Activated naive CD4-positive, alpha-beta T cell treated with anti-CD3 and anti-CD28 coated beads, Interleukin-2, amount 50 U/mL, for 24 hours (primary cell): ENCODE measurements around the gene PAQR5.
"Not testable (repeated sequence)": the region's sequence is repeated elsewhere in the genome, so short reads cannot be mapped to it uniquely, and the experiment has no call there.

Experiments
- H3K27ac Mint-ChIP-seq: one replicate; pipeline ENCODE4 v1.8.0; 2021; ENCODE audit warnings: mild to moderate bottlenecking, mixed read lengths
- H3K27me3 Mint-ChIP-seq: one replicate; pipeline ENCODE4 v1.8.0; 2021; ENCODE audit warnings: mixed read lengths
- H3K36me3 Mint-ChIP-seq: one replicate; pipeline ENCODE4 v1.8.0; 2021; ENCODE audit warnings: mixed read lengths
- H3K4me1 Mint-ChIP-seq: one replicate; pipeline ENCODE4 v1.8.0; 2021; ENCODE audit warnings: mixed read lengths
- H3K4me3 Mint-ChIP-seq: one replicate; pipeline ENCODE4 v1.8.0; 2021; ENCODE audit warnings: mild to moderate bottlenecking, mixed read lengths
- H3K9me3 Mint-ChIP-seq: one replicate; pipeline ENCODE4 v1.8.0; 2021; ENCODE audit warnings: mixed read lengths

Gene PAQR5

GRCh38 chr15:69357773-69358771, 59.4 kb downstream of the PAQR5 start:
- Mint-ChIP-seq H3K36me3 (no peaks in the 10 kb centered on the region), H3K27ac (no peak overlapping the region), H3K9me3 (no peaks in the 10 kb centered on the region), H3K27me3 (no peaks in the 10 kb centered on the region), H3K4me1 (no peaks in the 10 kb centered on the region), H3K4me3 (no peak overlapping the region)

GRCh38 chr15:69358850-69359249, 60.1 kb downstream of the PAQR5 start:
- Mint-ChIP-seq H3K27ac (no peak overlapping the region), H3K27me3 (no peaks in the 10 kb centered on the region), H3K36me3 (no peaks in the 10 kb centered on the region), H3K4me3 (no peak overlapping the region), H3K9me3 (no peaks in the 10 kb centered on the region), H3K4me1 (no peaks in the 10 kb centered on the region)

- H3K9me3 Mint-ChIP-seq: no peaks in the 10 kb centered on the region
- H3K27ac Mint-ChIP-seq: no peak overlapping the region
- H3K36me3 Mint-ChIP-seq: no peaks in the 10 kb centered on the region
- H3K4me3 Mint-ChIP-seq: no peak overlapping the region
- no peaks in the 10 kb centered on the region for H3K4me1 Mint-ChIP-seq
- no peaks in the 10 kb centered on the region for H3K27me3 Mint-ChIP-seq
Observed at GRCh38 chr15:69359722-69360121, 61.0 kb downstream of the PAQR5 start.

- Mint-ChIP-seq H3K4me3 (no peak overlapping the region), H3K9me3 (no peaks in the 10 kb centered on the region), H3K27me3 (no peaks in the 10 kb centered on the region), H3K4me1 (no peaks in the 10 kb centered on the region), H3K27ac (no peak overlapping the region), H3K36me3 (no peaks in the 10 kb centered on the region)
Observed at GRCh38 chr15:69360642-69361041, 61.9 kb downstream of the PAQR5 start.

- no peak overlapping the region for H3K4me3 Mint-ChIP-seq
- no peaks in the 10 kb centered on the region for H3K36me3 Mint-ChIP-seq
- no peaks in the 10 kb centered on the region for H3K4me1 Mint-ChIP-seq
Observed at GRCh38 chr15:69367236-69367635, 68.5 kb downstream of the PAQR5 start.

GRCh38 chr15:69369631-69370030, 70.9 kb downstream of the PAQR5 start:
- H3K27me3 Mint-ChIP-seq: peaks cover 4% of the 10 kb centered on the region

More at GRCh38 chr15:69367236-69367635, 68.5 kb downstream of the PAQR5 start:
- Mint-ChIP-seq H3K27ac (no peak overlapping the region), H3K27me3 (peaks cover 4% of the 10 kb centered on the region), H3K9me3 (no peaks in the 10 kb centered on the region)

GRCh38 chr15:69373406-69373805, 74.7 kb downstream of the PAQR5 start:
- Mint-ChIP-seq H3K36me3 (no peaks in the 10 kb centered on the region), H3K9me3 (no peaks in the 10 kb centered on the region), H3K27me3 (peaks cover 3% of the 10 kb centered on the region), H3K4me3 (no peak overlapping the region), H3K4me1 (no peaks in the 10 kb centered on the region), H3K27ac (no peak overlapping the region)

More at GRCh38 chr15:69369631-69370030, 70.9 kb downstream of the PAQR5 start:
- H3K27ac Mint-ChIP-seq: no peak overlapping the region
- H3K9me3 Mint-ChIP-seq: no peaks in the 10 kb centered on the region
- H3K4me1 Mint-ChIP-seq: no peaks in the 10 kb centered on the region
- H3K36me3 Mint-ChIP-seq: no peaks in the 10 kb centered on the region
- H3K4me3 Mint-ChIP-seq: no peak overlapping the region

- H3K4me1 Mint-ChIP-seq: no peaks in the 10 kb centered on the region
- no peaks in the 10 kb centered on the region for H3K36me3 Mint-ChIP-seq
- no peaks in the 10 kb centered on the region for H3K9me3 Mint-ChIP-seq
- H3K4me3 Mint-ChIP-seq: no peak overlapping the region
- no peak overlapping the region for H3K27ac Mint-ChIP-seq
- peaks cover 3% of the 10 kb centered on the region for H3K27me3 Mint-ChIP-seq
Observed at GRCh38 chr15:69375151-69375790, 76.6 kb downstream of the PAQR5 start.

GRCh38 chr15:69377216-69377970, 78.7 kb downstream of the PAQR5 start:
- no peaks in the 10 kb centered on the region for H3K36me3 Mint-ChIP-seq
- H3K4me1 Mint-ChIP-seq: no peaks in the 10 kb centered on the region
- H3K4me3 Mint-ChIP-seq: no peak overlapping the region
- H3K27me3 Mint-ChIP-seq: peaks cover 5% of the 10 kb centered on the region
- H3K9me3 Mint-ChIP-seq: no peaks in the 10 kb centered on the region
- H3K27ac Mint-ChIP-seq: no peak overlapping the region

GRCh38 chr15:69380100-69380725, 81.5 kb downstream of the PAQR5 start:
- no peak overlapping the region for H3K27ac Mint-ChIP-seq
- H3K4me1 Mint-ChIP-seq: no peaks in the 10 kb centered on the region
- peaks cover 5% of the 10 kb centered on the region for H3K27me3 Mint-ChIP-seq
- H3K9me3 Mint-ChIP-seq: no peaks in the 10 kb centered on the region
- no peak overlapping the region for H3K4me3 Mint-ChIP-seq
- no peaks in the 10 kb centered on the region for H3K36me3 Mint-ChIP-seq

- H3K4me1 Mint-ChIP-seq: no peaks in the 10 kb centered on the region
- H3K9me3 Mint-ChIP-seq: no peaks in the 10 kb centered on the region
- no peak overlapping the region for H3K27ac Mint-ChIP-seq
- H3K4me3 Mint-ChIP-seq: no peak overlapping the region
- no peaks in the 10 kb centered on the region for H3K36me3 Mint-ChIP-seq
- peaks cover 5% of the 10 kb centered on the region for H3K27me3 Mint-ChIP-seq
Observed at GRCh38 chr15:69380726-69381105, 82.0 kb downstream of the PAQR5 start.

GRCh38 chr15:69382176-69382575, 83.5 kb downstream of the PAQR5 start:
- not testable (repeated sequence) for H3K4me3 Mint-ChIP-seq, H3K36me3 Mint-ChIP-seq, H3K9me3 Mint-ChIP-seq, H3K4me1 Mint-ChIP-seq, H3K27me3 Mint-ChIP-seq, H3K27ac Mint-ChIP-seq

GRCh38 chr15:69384066-69384465, 85.4 kb downstream of the PAQR5 start:
- H3K4me1 Mint-ChIP-seq, H3K36me3 Mint-ChIP-seq, H3K27me3 Mint-ChIP-seq, H3K27ac Mint-ChIP-seq, H3K9me3 Mint-ChIP-seq, H3K4me3 Mint-ChIP-seq: not testable (repeated sequence)

GRCh38 chr15:69384626-69385598, 86.2 kb downstream of the PAQR5 start:
- Mint-ChIP-seq H3K4me3 (no peak overlapping the region), H3K9me3 (no peaks in the 10 kb centered on the region), H3K36me3 (no peaks in the 10 kb centered on the region), H3K4me1 (no peaks in the 10 kb centered on the region), H3K27ac (no peak overlapping the region), H3K27me3 (peaks cover 3% of the 10 kb centered on the region)
